ENCODE data around the gene NRCAM. TPM values are rescaled to one million over a fixed set of nuclear protein-coding genes. Genes with fewer than 3 reads are reported as not detected.

The NRCAM gene
- total RNA-seq, 2 donors from 2014 or later: 17.9 to 28.2 TPM

- Mint-ChIP-seq H3K9me3 (peaks cover 13% of the 10 kb centered on the region), H3K36me3 (ENCODE audit: low read depth) (peaks cover 6% of the 10 kb centered on the region), H3K4me1 (peaks cover 29% of the 10 kb centered on the region), H3K27me3 (ENCODE audit: insufficient read depth) (peaks cover 4% of the 10 kb centered on the region), H3K4me3 (no peak overlapping the region), H3K27ac (no peak overlapping the region)
- H3K9ac ChIP-seq (ENCODE audit: extremely low read depth, low read length, poor library complexity, severe bottlenecking): no peak overlapping the region
- H3K4me3 ChIP-seq (ENCODE audit: low read length): no peak overlapping the region
- no peak for DNase-seq
- H3K27ac ChIP-seq (ENCODE audit: low read depth, low read length): no peak overlapping the region
- H3K4me1 ChIP-seq (ENCODE audit: control insufficient read depth, insufficient read depth, low read length): peaks cover 7% of the 10 kb centered on the region
- H3K36me3 ChIP-seq (ENCODE audit: control insufficient read depth, insufficient read depth, low read length): no peaks in the 10 kb centered on the region
- TF ChIP-seq CTCF (conservative IDR thresholded peaks at IDR 0.05): no peak
- 64% methylated on average over 5 of the region's 6 CpGs; no CpG with 5 or more reads in 1 of the 2 experiments for WGBS, 2 experiments (ENCODE audit: insufficient coverage in 1 of 2, insufficient read length in 1 of 2)
- peaks cover 17% of the 10 kb centered on the region for H3K9me3 ChIP-seq (ENCODE audit: control insufficient read depth, low read length)
- H3K27me3 ChIP-seq (ENCODE audit: control insufficient read depth, insufficient read depth, low read length, poor library complexity, severe bottlenecking): no peaks in the 10 kb centered on the region
Measured at GRCh38 chr7:108367946-108368345, 88.3 kb downstream of the NRCAM start.

GRCh38 chr7:108367314-108367713 is 88.9 kb downstream of the NRCAM start:
- Histone ChIP-seq H3K9me3 (ENCODE audit: control insufficient read depth, low read length) (peaks cover 17% of the 10 kb centered on the region), H3K4me3 (ENCODE audit: low read length) (no peak overlapping the region), H3K27me3 (ENCODE audit: control insufficient read depth, insufficient read depth, low read length, poor library complexity, severe bottlenecking) (no peaks in the 10 kb centered on the region), H3K27ac (ENCODE audit: low read depth, low read length) (no peak overlapping the region), H3K36me3 (ENCODE audit: control insufficient read depth, insufficient read depth, low read length) (no peaks in the 10 kb centered on the region), H3K9ac (ENCODE audit: extremely low read depth, low read length, poor library complexity, severe bottlenecking) (no peak overlapping the region), H3K4me1 (ENCODE audit: control insufficient read depth, insufficient read depth, low read length) (peaks cover 7% of the 10 kb centered on the region)
- no peak for TF ChIP-seq CTCF (conservative IDR thresholded peaks at IDR 0.05)
- Mint-ChIP-seq H3K36me3 (ENCODE audit: low read depth) (peaks cover 8% of the 10 kb centered on the region), H3K4me3 (no peak overlapping the region), H3K9me3 (peaks cover 16% of the 10 kb centered on the region), H3K27ac (no peak overlapping the region), H3K27me3 (ENCODE audit: insufficient read depth) (peaks cover 4% of the 10 kb centered on the region), H3K4me1 (peaks cover 29% of the 10 kb centered on the region)
- DNase-seq: no peak

GRCh38 chr7:108363659-108364058 is 92.6 kb downstream of the NRCAM start:
- Histone ChIP-seq H3K27ac (ENCODE audit: low read depth, low read length) (no peak overlapping the region), H3K4me1 (ENCODE audit: control insufficient read depth, insufficient read depth, low read length) (peaks cover 6% of the 10 kb centered on the region), H3K36me3 (ENCODE audit: control insufficient read depth, insufficient read depth, low read length) (no peaks in the 10 kb centered on the region), H3K9ac (ENCODE audit: extremely low read depth, low read length, poor library complexity, severe bottlenecking) (no peak overlapping the region), H3K9me3 (ENCODE audit: control insufficient read depth, low read length) (peaks cover 6% of the 10 kb centered on the region), H3K4me3 (ENCODE audit: low read length) (no peak overlapping the region), H3K27me3 (ENCODE audit: control insufficient read depth, insufficient read depth, low read length, poor library complexity, severe bottlenecking) (no peaks in the 10 kb centered on the region)
- peaks cover 20% of the 10 kb centered on the region for H3K4me1 Mint-ChIP-seq
- H3K36me3 Mint-ChIP-seq (ENCODE audit: low read depth): peaks cover 5% of the 10 kb centered on the region
- no peak overlapping the region for H3K4me3 Mint-ChIP-seq
- peaks cover 9% of the 10 kb centered on the region for H3K9me3 Mint-ChIP-seq
- DNase-seq: no peak
- H3K27ac Mint-ChIP-seq: no peak overlapping the region
- TF ChIP-seq CTCF (conservative IDR thresholded peaks at IDR 0.05): no peak
- peaks cover 7% of the 10 kb centered on the region for H3K27me3 Mint-ChIP-seq (ENCODE audit: insufficient read depth)
